GM13977 (cell line): ENCODE results near the gene HRH1.

Source experiments
- DNase-seq: peaks from one replicate; pipeline ENCODE4 v3.0.0; 2012; ENCODE audit warnings: low spot score
- in situ Hi-C: fragments of 300-500 bp; cut with MboI; formaldehyde crosslinking; loops from one replicate; pipeline ENCODE4 v1.12.0; 2022; ENCODE audit warnings: low sequenced_read_pairs, low pct_unique_long_range_greater_than_20kb, mixed read lengths, inconsistent platforms; ENCODE audit not compliant: unreplicated experiment
- TF ChIP-seq, protein P1 (sequence below): IDR thresholded peaks from 2 replicates; pipeline ENCODE4 v1.5.1; 2012; ENCODE audit warnings: mild to moderate bottlenecking, control low read depth; ENCODE audit not compliant: insufficient read depth; ENCODE audit errors: extremely low read depth, missing control alignments

Gene HRH1

DNA sequence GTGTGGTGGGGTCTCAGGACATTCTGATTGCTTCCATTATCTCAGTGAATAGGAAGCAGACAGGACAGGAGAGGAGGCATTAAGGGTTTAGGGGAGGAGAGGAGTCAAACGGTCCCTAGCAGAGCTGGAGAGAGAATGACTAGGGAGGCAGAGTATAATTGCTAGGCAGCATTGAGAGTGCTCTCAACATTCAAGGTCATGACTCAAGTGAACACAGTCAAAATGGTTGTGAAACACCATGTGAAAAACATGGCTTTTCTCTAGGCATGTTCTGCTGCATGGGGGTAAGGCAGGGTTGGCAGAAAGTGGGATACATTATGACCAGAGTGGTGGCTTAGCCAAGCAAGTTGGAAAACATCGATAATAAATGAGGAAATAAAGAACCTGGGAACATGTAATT lies 19.5 kb upstream of the HRH1 start:
- TF ChIP-seq, protein P1, sequence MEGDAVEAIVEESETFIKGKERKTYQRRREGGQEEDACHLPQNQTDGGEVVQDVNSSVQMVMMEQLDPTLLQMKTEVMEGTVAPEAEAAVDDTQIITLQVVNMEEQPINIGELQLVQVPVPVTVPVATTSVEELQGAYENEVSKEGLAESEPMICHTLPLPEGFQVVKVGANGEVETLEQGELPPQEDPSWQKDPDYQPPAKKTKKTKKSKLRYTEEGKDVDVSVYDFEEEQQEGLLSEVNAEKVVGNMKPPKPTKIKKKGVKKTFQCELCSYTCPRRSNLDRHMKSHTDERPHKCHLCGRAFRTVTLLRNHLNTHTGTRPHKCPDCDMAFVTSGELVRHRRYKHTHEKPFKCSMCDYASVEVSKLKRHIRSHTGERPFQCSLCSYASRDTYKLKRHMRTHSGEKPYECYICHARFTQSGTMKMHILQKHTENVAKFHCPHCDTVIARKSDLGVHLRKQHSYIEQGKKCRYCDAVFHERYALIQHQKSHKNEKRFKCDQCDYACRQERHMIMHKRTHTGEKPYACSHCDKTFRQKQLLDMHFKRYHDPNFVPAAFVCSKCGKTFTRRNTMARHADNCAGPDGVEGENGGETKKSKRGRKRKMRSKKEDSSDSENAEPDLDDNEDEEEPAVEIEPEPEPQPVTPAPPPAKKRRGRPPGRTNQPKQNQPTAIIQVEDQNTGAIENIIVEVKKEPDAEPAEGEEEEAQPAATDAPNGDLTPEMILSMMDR, result no peak
- in situ Hi-C loops, result no loop called here
- no peak for DNase-seq

GRCh38 chr3:11136116-11136515 lies 18.2 kb upstream of the HRH1 start:
- TF ChIP-seq, protein P1, result no peak
- DNase-seq, result no peak
- in situ Hi-C loops, result no loop called here

- TF ChIP-seq, protein P1, result no peak
- in situ Hi-C loops, result no loop called here
- no peak for DNase-seq
Observed at GRCh38 chr3:11136830-11137626, 17.3 kb upstream of the HRH1 start.

DNA sequence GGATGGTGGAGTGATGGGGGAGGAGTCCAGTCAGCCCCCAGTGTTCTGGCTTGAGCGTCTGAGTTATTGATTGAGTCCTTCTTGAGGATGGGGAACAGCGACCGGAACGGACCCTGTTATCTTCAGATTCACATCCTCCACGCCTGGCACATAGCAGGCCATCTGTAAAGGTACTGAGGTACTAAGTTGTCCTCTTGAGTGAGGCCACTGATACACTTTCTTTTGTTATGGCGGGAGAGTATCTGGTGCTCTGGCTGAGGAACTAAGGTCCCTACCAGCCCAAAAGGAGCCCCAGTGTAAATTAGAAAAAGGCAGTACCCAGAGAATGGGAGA lies 16.7 kb upstream of the HRH1 start:
- in situ Hi-C loops, result no loop called here
- no peak for DNase-seq
- TF ChIP-seq, protein P1, result no peak

GRCh38 chr3:11138371-11138770 lies 15.9 kb upstream of the HRH1 start:
- no peak for DNase-seq
- in situ Hi-C loops, result no loop called here
- TF ChIP-seq, protein P1, result no peak

- no peak for DNase-seq
- TF ChIP-seq, protein P1, result no peak
- in situ Hi-C loops, result no loop called here
Observed at GRCh38 chr3:11140030-11140712, 14.1 kb upstream of the HRH1 start.
